OCI-LY1 (cell line): ENCODE data around the gene SUPT3H.

Experiments used
- EZH2 ChIP-seq: fragments of 200-600 bp; sonication (generic), shearing (Covaris generic); IDR thresholded peaks from 2 replicates; pipeline ENCODE4 v1.8.0; 2017; ENCODE audit warnings: borderline replicate concordance, mixed run types, mild to moderate bottlenecking, antibody characterized with exemption, low read length, moderate library complexity, mixed read lengths
- TF ChIP-seq, protein P1 (sequence below): fragments of 200-600 bp; sonication (generic), shearing (Covaris generic); IDR thresholded peaks from 2 replicates; pipeline ENCODE4 v1.5.1; 2017; ENCODE audit warnings: mild to moderate bottlenecking, antibody characterized with exemption, low read length, moderate library complexity, mixed read lengths

DNA sequence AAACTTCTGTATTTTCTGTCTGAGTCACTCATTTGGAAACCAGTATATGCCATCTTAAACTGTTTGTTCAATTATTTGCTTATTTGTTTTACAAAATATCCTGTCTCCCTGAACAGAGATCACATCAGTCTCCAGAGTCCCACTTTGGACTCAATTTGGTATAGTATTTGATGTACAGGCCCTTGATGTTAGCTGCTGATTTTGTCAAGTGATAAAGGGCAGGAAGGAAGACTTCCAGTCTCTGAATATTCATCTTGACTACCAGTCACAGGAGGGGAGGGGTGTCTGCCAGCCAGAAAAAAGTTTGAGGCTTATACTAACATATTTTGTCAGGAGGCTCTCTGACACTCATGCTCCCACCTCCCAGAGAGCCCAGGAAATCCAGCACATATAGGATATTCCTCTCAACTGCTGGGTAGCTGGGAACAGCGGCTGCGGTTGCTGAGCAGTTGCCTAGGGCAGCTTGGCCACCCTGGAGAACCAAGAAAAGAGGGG is 426.4 kb downstream of the SUPT3H start:
- TF ChIP-seq, protein P1, sequence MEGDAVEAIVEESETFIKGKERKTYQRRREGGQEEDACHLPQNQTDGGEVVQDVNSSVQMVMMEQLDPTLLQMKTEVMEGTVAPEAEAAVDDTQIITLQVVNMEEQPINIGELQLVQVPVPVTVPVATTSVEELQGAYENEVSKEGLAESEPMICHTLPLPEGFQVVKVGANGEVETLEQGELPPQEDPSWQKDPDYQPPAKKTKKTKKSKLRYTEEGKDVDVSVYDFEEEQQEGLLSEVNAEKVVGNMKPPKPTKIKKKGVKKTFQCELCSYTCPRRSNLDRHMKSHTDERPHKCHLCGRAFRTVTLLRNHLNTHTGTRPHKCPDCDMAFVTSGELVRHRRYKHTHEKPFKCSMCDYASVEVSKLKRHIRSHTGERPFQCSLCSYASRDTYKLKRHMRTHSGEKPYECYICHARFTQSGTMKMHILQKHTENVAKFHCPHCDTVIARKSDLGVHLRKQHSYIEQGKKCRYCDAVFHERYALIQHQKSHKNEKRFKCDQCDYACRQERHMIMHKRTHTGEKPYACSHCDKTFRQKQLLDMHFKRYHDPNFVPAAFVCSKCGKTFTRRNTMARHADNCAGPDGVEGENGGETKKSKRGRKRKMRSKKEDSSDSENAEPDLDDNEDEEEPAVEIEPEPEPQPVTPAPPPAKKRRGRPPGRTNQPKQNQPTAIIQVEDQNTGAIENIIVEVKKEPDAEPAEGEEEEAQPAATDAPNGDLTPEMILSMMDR: no peak
- no peak for TF ChIP-seq EZH2
